ENCODE data around the gene MMP26.

MMP26 gene

GRCh38 chr11:4727171-4727570 is 22.6 kb downstream of the MMP26 start:
- DNase-seq, result no peak

GRCh38 chr11:4740735-4741134 is 36.2 kb downstream of the MMP26 start:
- DNase-seq, result no peak

GRCh38 chr11:4748438-4748837 is 43.9 kb downstream of the MMP26 start:
- DNase-seq, result no peak

DNA sequence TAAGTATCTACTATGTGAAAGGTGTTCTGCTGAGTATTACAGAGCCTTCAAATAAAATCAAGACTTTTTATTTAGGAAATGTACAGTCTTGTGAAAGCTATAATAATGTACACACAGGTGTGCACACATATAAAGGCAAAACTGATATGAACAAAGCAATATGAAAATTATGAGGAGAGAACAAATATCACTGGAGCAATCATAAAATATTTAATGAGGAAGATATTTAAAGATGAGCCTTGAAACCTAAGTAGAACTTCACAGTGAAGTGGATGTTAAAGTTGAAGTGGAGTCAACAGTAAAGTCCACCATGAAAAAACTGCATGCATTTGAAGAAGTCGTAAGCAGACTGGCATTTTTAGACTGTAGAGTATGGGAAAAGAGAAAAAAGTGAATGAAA is 46.6 kb downstream of the MMP26 start:
- DNase-seq, result no peak

Data from GDM1 (cell line).